Kidney (tissue), 14 donors: ENCODE results near the gene HAPSTR1. TPM values are rescaled to one million over a fixed set of nuclear protein-coding genes. Genes with fewer than 3 reads are reported as not detected.

Source experiments
- DNase-seq, 5 donors: peaks; one replicate each; pipeline ENCODE4 v3.0.0-alpha.2; 2013 to 2020
- FAIRE-seq: peaks from 2 replicates; lab custom pipeline; 2012; peaks lifted over from hg19 to GRCh38; lab: Jason Lieb, UNC
- H3K27ac ChIP-seq, 2 donors: one replicate each; pipeline ENCODE4 v1.7.0; 2013; ENCODE audit warnings: low read depth in 2 of 2, low read length in 2 of 2, inconsistent platforms in 1 of 2
- H3K27me3 ChIP-seq: one replicate; pipeline ENCODE4 v1.7.1; 2013; ENCODE audit warnings: low read length, inconsistent platforms; ENCODE audit not compliant: control insufficient read depth, insufficient read depth
- H3K36me3 ChIP-seq, 3 donors: one replicate each; pipeline versions ENCODE4 v1.7.0 to v1.7.1; 2013; ENCODE audit warnings: low read length in 3 of 3, control low read depth in 1 of 3, inconsistent platforms in 1 of 3; ENCODE audit not compliant: insufficient read depth in 3 of 3, control insufficient read depth in 2 of 3
- H3K4me1 ChIP-seq, 3 donors: one replicate each; pipeline versions ENCODE4 v1.7.0 to v1.7.1; 2013; ENCODE audit warnings: low read length in 3 of 3, inconsistent platforms in 1 of 3, low read depth in 1 of 3; ENCODE audit not compliant: control insufficient read depth in 2 of 3, insufficient read depth in 2 of 3
- H3K4me3 ChIP-seq, 3 donors: one replicate each; pipeline versions ENCODE4 v1.7.0 to v1.8.1; 2013; ENCODE audit warnings: low read length in 3 of 3, control low read depth in 1 of 3, inconsistent platforms in 1 of 3
- H3K9ac ChIP-seq, 3 donors: one replicate each; pipeline versions ENCODE4 v1.7.0 to v1.7.1; 2013; ENCODE audit warnings: low read length in 3 of 3, control low read depth in 1 of 3, inconsistent platforms in 1 of 3
- H3K9me3 ChIP-seq, 3 donors: one replicate each; pipeline versions ENCODE4 v1.7.0 to v1.7.1; 2013; ENCODE audit warnings: low read length in 3 of 3, control low read depth in 1 of 3, inconsistent platforms in 1 of 3; ENCODE audit not compliant: control insufficient read depth in 2 of 3, insufficient read depth in 1 of 3
- intact Hi-C: fragments of 100-400 bp; cut with DNase I; formaldehyde crosslinking; loops from one replicate; pipeline ENCODE4 v1.11.1; 2022
- polyA plus RNA-seq: library from polyadenylated mRNA; stranded (reverse); fragments of 350-450 nt; fragmentation: Illumina TruSeq; extraction: RNeasy Lipid Tissue Mini Kit (QIAGEN cat#74804); gene quantifications from one replicate; pipeline ENCODE4 v1.2.3, GENCODE V29; 2014; ENCODE audit warnings: low read depth, low replicate concordance; ENCODE audit not compliant: insufficient read depth
- total RNA-seq: library from RNA; stranded (reverse); fragmentation: NEBNext Ultra II Directional; extraction: Animal tissue kit (Norgen Biotek cat#: 25700); gene quantifications from one replicate; pipeline ENCODE4 v1.2.1, GENCODE V29; 2021
- TF ChIP-seq, protein P1 (sequence below): IDR thresholded peaks from 3 replicates; pipeline ENCODE4 v1.5.1; 2012; ENCODE audit warnings: mild to moderate bottlenecking, moderate library complexity, borderline replicate concordance; ENCODE audit not compliant: insufficient read depth; ENCODE audit errors: extremely low read depth
- donor health status: control.
- donor health status: control.
- donor health status: control.
- donor health status: control.
- donor health status: control.
- donor health status: DM: yes; HTN: yes; CAD: no.
- donor health status: Normal renal cell carcinoma (clear cell type).

Gene HAPSTR1
- total and polyA plus RNA-seq, 2 donors from 2014 or later: 14.7 to 77.0 TPM

DNA sequence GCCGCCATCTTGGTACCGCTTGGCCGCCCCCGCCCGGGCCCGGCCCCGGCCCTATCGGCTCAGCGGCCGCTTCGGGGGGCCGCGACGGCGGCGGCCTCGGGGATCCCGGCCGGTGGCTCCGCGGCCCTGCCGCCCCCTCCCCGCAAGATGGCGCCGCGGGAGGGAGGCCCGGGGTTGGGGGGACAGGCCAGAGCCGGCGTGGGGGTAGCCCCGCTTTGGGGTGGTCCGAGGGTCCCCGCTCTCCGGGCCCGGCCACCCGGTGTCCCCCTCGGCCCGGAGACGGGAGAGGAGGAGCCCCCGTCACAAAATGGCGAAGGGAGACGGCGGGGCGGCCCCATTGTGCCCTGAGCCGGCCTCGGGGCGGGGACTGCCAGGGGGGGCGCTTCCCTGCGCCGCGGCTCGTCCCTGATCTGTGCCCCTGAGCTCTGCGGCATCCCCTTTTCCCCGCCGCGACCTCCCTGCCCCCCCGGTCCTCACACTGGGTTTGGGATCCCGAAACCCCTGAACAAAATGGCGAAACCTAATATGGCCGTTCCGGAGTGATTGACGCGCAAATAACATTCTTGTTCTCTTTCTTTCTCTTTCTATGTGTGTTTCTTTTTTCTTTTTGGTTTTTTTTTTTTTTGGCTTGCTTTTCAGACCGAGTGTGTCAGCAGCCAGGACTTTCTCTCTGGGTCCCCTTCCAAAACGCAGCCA, 986 bp downstream of the HAPSTR1 start:
- FAIRE-seq (no peak), DNase-seq (peak; percentile 39 to 88 (median 71))
- intact Hi-C loops: no loop called here
- peaks cover 0 to 21% (median 16%) of the 10 kb centered on the region in 3 donors for H3K4me1 ChIP-seq
- peak overlapping the region; percentile 78 to 88 (median 87) for H3K4me3 ChIP-seq
- peaks cover 0 to 5% (median 2%) of the 10 kb centered on the region in 3 donors for H3K36me3 ChIP-seq
- H3K9me3 ChIP-seq: no peaks in the 10 kb centered on the region
- peak overlapping the region; percentile 74 to 95 (median 83) for H3K9ac ChIP-seq
- no peaks in the 10 kb centered on the region for H3K27me3 ChIP-seq
- TF ChIP-seq, protein P1, sequence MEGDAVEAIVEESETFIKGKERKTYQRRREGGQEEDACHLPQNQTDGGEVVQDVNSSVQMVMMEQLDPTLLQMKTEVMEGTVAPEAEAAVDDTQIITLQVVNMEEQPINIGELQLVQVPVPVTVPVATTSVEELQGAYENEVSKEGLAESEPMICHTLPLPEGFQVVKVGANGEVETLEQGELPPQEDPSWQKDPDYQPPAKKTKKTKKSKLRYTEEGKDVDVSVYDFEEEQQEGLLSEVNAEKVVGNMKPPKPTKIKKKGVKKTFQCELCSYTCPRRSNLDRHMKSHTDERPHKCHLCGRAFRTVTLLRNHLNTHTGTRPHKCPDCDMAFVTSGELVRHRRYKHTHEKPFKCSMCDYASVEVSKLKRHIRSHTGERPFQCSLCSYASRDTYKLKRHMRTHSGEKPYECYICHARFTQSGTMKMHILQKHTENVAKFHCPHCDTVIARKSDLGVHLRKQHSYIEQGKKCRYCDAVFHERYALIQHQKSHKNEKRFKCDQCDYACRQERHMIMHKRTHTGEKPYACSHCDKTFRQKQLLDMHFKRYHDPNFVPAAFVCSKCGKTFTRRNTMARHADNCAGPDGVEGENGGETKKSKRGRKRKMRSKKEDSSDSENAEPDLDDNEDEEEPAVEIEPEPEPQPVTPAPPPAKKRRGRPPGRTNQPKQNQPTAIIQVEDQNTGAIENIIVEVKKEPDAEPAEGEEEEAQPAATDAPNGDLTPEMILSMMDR: no peak
- peak overlapping the region; percentile 97 to 99 for H3K27ac ChIP-seq

DNA sequence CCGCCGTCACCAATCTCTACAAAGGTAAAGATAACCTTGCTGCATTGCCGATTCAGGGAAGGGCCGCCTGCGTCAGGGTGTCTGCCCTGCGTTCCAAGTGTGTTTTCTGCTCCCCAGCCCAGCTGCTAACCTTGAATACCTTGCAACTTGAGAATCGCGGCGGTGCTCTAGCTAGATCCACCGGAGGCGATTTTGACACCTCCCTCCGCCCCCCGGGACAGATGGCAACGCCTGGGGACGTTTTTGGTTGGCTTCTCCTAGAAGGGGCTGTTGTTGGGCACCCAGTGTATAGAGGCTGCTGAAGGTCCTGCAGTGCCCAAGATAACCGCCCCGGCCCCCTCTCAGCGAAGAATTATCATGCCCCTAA, 1.5 kb downstream of the HAPSTR1 start:
- Histone ChIP-seq H3K4me1 (peaks cover 0 to 27% (median 20%) of the 10 kb centered on the region in 3 donors), H3K36me3 (peaks cover 0 to 5% (median 2%) of the 10 kb centered on the region in 3 donors), H3K9me3 (no peaks in the 10 kb centered on the region), H3K27me3 (no peaks in the 10 kb centered on the region), H3K4me3 (peak overlapping the region; percentile 78 to 88 (median 87)), H3K27ac (peak overlapping the region; percentile 97 to 99), H3K9ac (peak overlapping the region; percentile 74 to 95 (median 83))
- DNase-seq (peak; percentile 33 to 72 (median 65)), FAIRE-seq (no peak)
- TF ChIP-seq, protein P1: no peak
- intact Hi-C loops: no loop called here

DNA sequence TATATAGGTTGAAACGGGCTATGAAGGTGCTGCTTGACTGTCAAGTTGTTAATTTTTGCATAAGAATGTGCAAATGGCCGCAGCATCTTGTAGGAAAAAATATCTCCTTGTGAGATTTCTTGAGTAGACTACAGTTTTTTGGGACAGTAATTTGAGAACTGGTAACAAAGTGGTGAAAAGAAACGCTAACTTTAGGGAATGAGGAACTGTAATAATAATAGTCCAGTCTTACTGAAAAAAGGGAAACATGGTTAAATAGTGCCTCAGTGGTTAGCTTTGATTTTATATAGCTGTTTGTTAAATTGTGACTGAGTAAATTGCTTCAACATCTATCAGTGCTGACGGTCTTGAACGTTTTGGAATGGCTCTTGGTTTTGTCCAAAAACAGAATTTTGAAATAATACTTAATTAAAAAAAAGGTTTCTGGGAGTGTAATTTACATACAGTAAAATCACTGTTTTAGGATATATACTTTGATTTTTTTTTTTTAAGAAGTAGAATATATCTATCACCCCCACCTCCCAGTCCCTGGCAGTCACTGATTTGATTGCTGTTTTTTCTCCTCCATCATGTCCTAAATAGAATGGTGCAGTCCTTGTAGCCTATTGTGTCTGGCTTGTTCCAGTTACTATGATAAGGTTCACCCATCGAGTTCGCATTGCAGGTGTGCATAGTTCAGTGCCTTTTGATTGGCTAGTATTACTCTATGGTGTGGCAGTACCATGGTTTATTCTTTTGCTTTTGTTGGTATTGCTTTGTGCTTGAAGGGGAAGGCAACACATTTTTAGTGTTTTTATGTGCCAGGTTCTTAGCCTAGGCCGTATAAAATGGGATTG, 2.8 kb downstream of the HAPSTR1 start:
- H3K36me3 ChIP-seq: peaks cover 0 to 5% (median 2%) of the 10 kb centered on the region in 3 donors
- DNase-seq (no peak), FAIRE-seq (no peak)
- H3K27ac ChIP-seq: peak overlapping the region in 1 of 2 donors; percentile 99
- peaks cover 0 to 30% (median 29%) of the 10 kb centered on the region in 3 donors for H3K4me1 ChIP-seq
- peak overlapping the region; percentile 49 to 87 (median 78) for H3K4me3 ChIP-seq
- H3K27me3 ChIP-seq: no peaks in the 10 kb centered on the region
- H3K9me3 ChIP-seq: no peaks in the 10 kb centered on the region
- H3K9ac ChIP-seq: peak overlapping the region; percentile 9 to 47 (median 23)
- TF ChIP-seq, protein P1: no peak
- intact Hi-C loops: no loop called here
